ENCODE results near the gene ATP2C2.

Gene ATP2C2

GRCh38 chr16:84443166-84443802 lies 74.9 kb downstream of the ATP2C2 start:
- no peak for TF ChIP-seq OSR1 (CRISPR knock-in tag; IDR thresholded peaks at IDR 0.05)
- no peak for TF ChIP-seq TSHZ2 (CRISPR knock-in tag; IDR thresholded peaks at IDR 0.05)
- no peak for TF ChIP-seq TOX (CRISPR knock-in tag; IDR thresholded peaks at IDR 0.05; ENCODE audit: borderline replicate concordance)
- TF ChIP-seq ARNTL (CRISPR knock-in tag; IDR thresholded peaks at IDR 0.05; ENCODE audit: borderline replicate concordance, low read depth), result no peak
- no peak for TF ChIP-seq BACH2 (CRISPR knock-in tag; IDR thresholded peaks at IDR 0.05; ENCODE audit: borderline replicate concordance)
- ATAC-seq, result no peak

GRCh38 chr16:84444476-84444875 lies 76.1 kb downstream of the ATP2C2 start:
- no peak for ATAC-seq

DNA sequence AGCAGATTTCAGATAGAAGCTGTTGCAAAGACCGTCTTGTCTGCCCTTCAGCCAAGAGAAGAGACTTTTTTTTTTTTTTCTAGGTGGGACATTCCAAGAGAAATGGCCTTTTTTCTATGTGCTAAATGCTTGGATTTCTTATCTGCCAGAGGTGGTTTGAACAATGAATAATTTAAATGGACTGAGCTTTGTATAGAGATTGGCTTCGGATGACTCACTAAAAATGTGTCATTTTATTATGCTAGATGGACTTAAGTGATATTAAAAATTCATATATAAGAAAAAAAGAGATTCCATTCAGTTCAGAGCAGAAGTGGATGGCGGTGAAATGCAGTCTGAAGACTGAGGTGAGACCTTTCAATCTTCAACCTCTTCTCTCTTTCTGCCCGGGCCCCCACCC lies 77.7 kb downstream of the ATP2C2 start:
- peak; percentile 39; the same call in 2 of the 3 replicates for ATAC-seq
- TF ChIP-seq TCF4 (CRISPR knock-in tag; IDR thresholded peaks at IDR 0.05; ENCODE audit: borderline replicate concordance) (no peak), SNAI2 (CRISPR knock-in tag; IDR thresholded peaks at IDR 0.05) (no peak), GLIS3 (CRISPR knock-in tag; IDR thresholded peaks at IDR 0.05) (no peak), ZFP3 (CRISPR knock-in tag; IDR thresholded peaks at IDR 0.05) (no peak), ZNF70 (CRISPR knock-in tag; IDR thresholded peaks at IDR 0.05) (no peak), ZC3H10 (CRISPR knock-in tag; IDR thresholded peaks at IDR 0.05) (no peak), OSR1 (CRISPR knock-in tag; IDR thresholded peaks at IDR 0.05) (no peak), ZNF8 (CRISPR knock-in tag; IDR thresholded peaks at IDR 0.05) (no peak), PPARA (CRISPR knock-in tag; IDR thresholded peaks at IDR 0.05; ENCODE audit: borderline replicate concordance) (no peak), ZNF565 (CRISPR knock-in tag; conservative IDR thresholded peaks at IDR 0.05; ENCODE audit: low read depth) (no peak), BACH2 (CRISPR knock-in tag; IDR thresholded peaks at IDR 0.05; ENCODE audit: borderline replicate concordance) (no peak), ARNTL (CRISPR knock-in tag; IDR thresholded peaks at IDR 0.05; ENCODE audit: borderline replicate concordance, low read depth) (no peak), ESRRG (CRISPR knock-in tag; IDR thresholded peaks at IDR 0.05) (no peak), ISL1 (CRISPR knock-in tag; IDR thresholded peaks at IDR 0.05) (no peak), CSDC2 (CRISPR knock-in tag; IDR thresholded peaks at IDR 0.05) (no peak), POU6F1 (CRISPR knock-in tag; IDR thresholded peaks at IDR 0.05; ENCODE audit: borderline replicate concordance, low read depth) (no peak)

More at GRCh38 chr16:84444476-84444875, 76.1 kb downstream of the ATP2C2 start:
- TF ChIP-seq ESRRG (CRISPR knock-in tag; IDR thresholded peaks at IDR 0.05), result no peak
- TF ChIP-seq PPARA (CRISPR knock-in tag; IDR thresholded peaks at IDR 0.05; ENCODE audit: borderline replicate concordance), result no peak
- TF ChIP-seq POU6F1 (CRISPR knock-in tag; IDR thresholded peaks at IDR 0.05; ENCODE audit: borderline replicate concordance, low read depth), result no peak
- no peak for TF ChIP-seq ZNF565 (CRISPR knock-in tag; conservative IDR thresholded peaks at IDR 0.05; ENCODE audit: low read depth)
- no peak for TF ChIP-seq ZFP3 (CRISPR knock-in tag; IDR thresholded peaks at IDR 0.05)
- no peak for TF ChIP-seq TOX (CRISPR knock-in tag; IDR thresholded peaks at IDR 0.05; ENCODE audit: borderline replicate concordance)
- TF ChIP-seq ZFP30 (CRISPR knock-in tag; IDR thresholded peaks at IDR 0.05), result no peak
- TF ChIP-seq RARB (CRISPR knock-in tag; IDR thresholded peaks at IDR 0.05), result no peak
- no peak for TF ChIP-seq OSR1 (CRISPR knock-in tag; IDR thresholded peaks at IDR 0.05)
- no peak for TF ChIP-seq ZNF8 (CRISPR knock-in tag; IDR thresholded peaks at IDR 0.05)
- TF ChIP-seq GLIS3 (CRISPR knock-in tag; IDR thresholded peaks at IDR 0.05), result no peak
- TF ChIP-seq CSDC2 (CRISPR knock-in tag; IDR thresholded peaks at IDR 0.05), result no peak
- TF ChIP-seq SNAI2 (CRISPR knock-in tag; IDR thresholded peaks at IDR 0.05), result no peak
- no peak for TF ChIP-seq ZNF70 (CRISPR knock-in tag; IDR thresholded peaks at IDR 0.05)
- TF ChIP-seq CREB5 (CRISPR knock-in tag; IDR thresholded peaks at IDR 0.05; ENCODE audit: low read depth), result no peak
- TF ChIP-seq CSRNP3 (CRISPR knock-in tag; IDR thresholded peaks at IDR 0.05), result no peak
- TF ChIP-seq ARNTL (CRISPR knock-in tag; IDR thresholded peaks at IDR 0.05; ENCODE audit: borderline replicate concordance, low read depth), result no peak
